Mammary epithelial cell (primary cell): Measurements from ENCODE around the gene CMSS1.

Experiments used
- CTCF ChIP-seq, 2 donors: IDR thresholded peaks in 1 of 2; conservative IDR thresholded peaks in 1 of 2; 2 replicates each; pipeline ENCODE4 v1.5.1; 2011 to 2012; ENCODE audit warnings: inconsistent platforms in 2 of 2, low read length in 2 of 2, mild to moderate bottlenecking in 2 of 2, control low read depth in 1 of 2, low read depth in 1 of 2; ENCODE audit not compliant: insufficient read depth in 1 of 2; ENCODE audit errors: extremely low read depth in 1 of 2
- EZH2 ChIP-seq: IDR thresholded peaks from 2 replicates; pipeline ENCODE4 v1.6.1; 2012; ENCODE audit warnings: low read length, inconsistent platforms, borderline replicate concordance

GRCh38 chr3:100173961-100174360 lies 356.3 kb downstream of the CMSS1 start:
- TF ChIP-seq CTCF (conservative IDR thresholded peaks at IDR 0.05 in 1 of 2, IDR thresholded peaks at IDR 0.05 in 1 of 2; ENCODE audit: extremely low read depth in 1 of 2, insufficient read depth in 1 of 2, low read depth in 1 of 2, low read length in 2 of 2): no peak
- no peak for TF ChIP-seq EZH2
